ENCODE results near the gene ROPN1B. TPM values are rescaled to one million over a fixed set of nuclear protein-coding genes. Genes with fewer than 3 reads are reported as not detected.
"Not testable (repeated sequence)": the region's sequence is repeated elsewhere in the genome, so short reads cannot be mapped to it uniquely, and the experiment has no call there.

ROPN1B gene
- polyA plus RNA-seq, 3 donors = not detected

DNA sequence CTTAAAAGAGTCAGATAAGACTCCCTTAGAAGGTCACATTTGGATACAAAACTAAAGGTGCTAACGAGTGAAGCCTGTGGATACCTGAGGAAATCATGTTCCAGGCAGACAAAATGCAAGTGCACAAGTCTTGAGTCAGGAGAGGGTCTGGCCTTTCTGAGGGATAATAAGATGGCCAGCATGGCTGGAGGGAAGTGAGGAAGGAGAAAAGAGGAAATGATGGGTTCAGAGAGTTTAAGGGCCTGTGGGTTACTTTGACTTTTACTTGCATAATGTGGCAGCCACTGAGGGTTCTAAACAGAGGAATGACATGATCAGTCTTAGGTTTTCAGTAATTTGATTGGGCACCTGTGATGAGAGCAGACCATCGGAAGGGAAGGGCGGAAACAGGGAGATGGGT lies 3.5 kb upstream of the ROPN1B start:
- no peak overlapping the region for H3K4me3 ChIP-seq (replicated peaks in 1 of 3; ENCODE audit: low read depth in 2 of 3, low read length in 3 of 3)
- intact Hi-C loops (cut with micrococcal nuclease) = no loop called here
- H3K27me3 Mint-ChIP-seq (ENCODE audit: low read depth in 3 of 3) = peaks cover 11 to 19% (median 19%) of the 10 kb centered on the region in 3 donors
- H3K36me3 Mint-ChIP-seq = no peaks in the 10 kb centered on the region
- H3K9me3 Mint-ChIP-seq = peaks cover 0 to 2% (median 0%) of the 10 kb centered on the region in 7 donors
- H3K27me3 ChIP-seq (ENCODE audit: control insufficient read depth in 2 of 2, insufficient read depth in 2 of 2, low read length in 2 of 2) = peaks cover 17 to 22% of the 10 kb centered on the region in 2 donors
- H3K27ac ChIP-seq (ENCODE audit: low read depth in 1 of 2, low read length in 2 of 2) = no peak overlapping the region
- no peaks in the 10 kb centered on the region for H3K9me3 ChIP-seq (replicated peaks in 1 of 2; ENCODE audit: control insufficient read depth in 1 of 2, insufficient read depth in 1 of 2, low read length in 2 of 2)
- peaks cover 2% of the 10 kb centered on the region for H3K4me1 Mint-ChIP-seq
- H3K4me3 Mint-ChIP-seq = no peak overlapping the region
- H3K4me2 ChIP-seq (replicated peaks; ENCODE audit: extremely low read depth, low read length, poor library complexity, severe bottlenecking) = no peak overlapping the region
- DNase-seq = peak in 1 of 3 donors; percentile 1
- H3K4me1 ChIP-seq (ENCODE audit: control insufficient read depth in 1 of 2, insufficient read depth in 2 of 2, low read length in 2 of 2) = peaks cover 0 to 4% of the 10 kb centered on the region in 2 donors
- H3K27ac Mint-ChIP-seq = no peak overlapping the region
- H2AFZ ChIP-seq (ENCODE audit: insufficient read depth, low read depth, low read length, poor library complexity, severe bottlenecking) = no peak overlapping the region
- TF ChIP-seq, protein P1, sequence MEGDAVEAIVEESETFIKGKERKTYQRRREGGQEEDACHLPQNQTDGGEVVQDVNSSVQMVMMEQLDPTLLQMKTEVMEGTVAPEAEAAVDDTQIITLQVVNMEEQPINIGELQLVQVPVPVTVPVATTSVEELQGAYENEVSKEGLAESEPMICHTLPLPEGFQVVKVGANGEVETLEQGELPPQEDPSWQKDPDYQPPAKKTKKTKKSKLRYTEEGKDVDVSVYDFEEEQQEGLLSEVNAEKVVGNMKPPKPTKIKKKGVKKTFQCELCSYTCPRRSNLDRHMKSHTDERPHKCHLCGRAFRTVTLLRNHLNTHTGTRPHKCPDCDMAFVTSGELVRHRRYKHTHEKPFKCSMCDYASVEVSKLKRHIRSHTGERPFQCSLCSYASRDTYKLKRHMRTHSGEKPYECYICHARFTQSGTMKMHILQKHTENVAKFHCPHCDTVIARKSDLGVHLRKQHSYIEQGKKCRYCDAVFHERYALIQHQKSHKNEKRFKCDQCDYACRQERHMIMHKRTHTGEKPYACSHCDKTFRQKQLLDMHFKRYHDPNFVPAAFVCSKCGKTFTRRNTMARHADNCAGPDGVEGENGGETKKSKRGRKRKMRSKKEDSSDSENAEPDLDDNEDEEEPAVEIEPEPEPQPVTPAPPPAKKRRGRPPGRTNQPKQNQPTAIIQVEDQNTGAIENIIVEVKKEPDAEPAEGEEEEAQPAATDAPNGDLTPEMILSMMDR (IDR thresholded peaks at IDR 0.05) = no peak
- no peaks in the 10 kb centered on the region for H4K20me1 ChIP-seq (ENCODE audit: insufficient read depth, low read length)
- WGBS (ENCODE audit: insufficient coverage) = 92% methylated on average over 3 of the region's 3 CpGs
- no peaks in the 10 kb centered on the region for H3K79me2 ChIP-seq (ENCODE audit: insufficient read depth, low read length)
- no peak overlapping the region for H3K9ac ChIP-seq (ENCODE audit: insufficient read depth, low read length, poor library complexity, severe bottlenecking)
- H3K36me3 ChIP-seq (replicated peaks in 1 of 2; ENCODE audit: control insufficient read depth in 1 of 2, insufficient read depth in 2 of 2, low read length in 2 of 2) = no peaks in the 10 kb centered on the region

DNA sequence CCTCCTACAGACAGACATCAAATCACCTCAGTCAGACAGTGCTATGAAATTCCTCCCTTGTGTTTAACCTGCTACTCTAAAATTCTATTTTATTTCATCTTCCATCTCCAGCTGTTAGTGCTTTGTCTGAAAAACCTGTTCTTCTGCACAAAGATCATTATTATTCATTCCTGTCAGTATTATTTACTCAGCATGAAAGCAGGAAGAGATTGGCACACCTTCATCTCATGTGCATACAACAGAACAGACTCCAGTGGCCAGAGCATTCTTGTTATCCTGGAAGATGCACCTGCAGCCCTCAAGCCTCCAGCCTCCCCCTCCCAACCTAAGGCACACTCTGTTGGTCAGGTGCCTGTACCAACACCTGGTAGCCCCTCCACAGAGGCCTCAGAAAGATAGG lies 1.8 kb upstream of the ROPN1B start:
- H3K9ac ChIP-seq (ENCODE audit: insufficient read depth, low read length, poor library complexity, severe bottlenecking) = no peak overlapping the region
- Mint-ChIP-seq H3K27ac (no peak overlapping the region), H3K9me3 (peaks cover 0 to 4% (median 0%) of the 10 kb centered on the region in 7 donors), H3K4me3 (no peak overlapping the region), H3K4me1 (peaks cover 6% of the 10 kb centered on the region), H3K27me3 (ENCODE audit: low read depth in 3 of 3) (peaks cover 26 to 35% (median 29%) of the 10 kb centered on the region in 3 donors), H3K36me3 (no peaks in the 10 kb centered on the region)
- DNase-seq = no peak
- intact Hi-C loops (cut with micrococcal nuclease) = no loop called here
- H3K79me2 ChIP-seq (ENCODE audit: insufficient read depth, low read length) = no peaks in the 10 kb centered on the region
- H4K20me1 ChIP-seq (ENCODE audit: insufficient read depth, low read length) = no peaks in the 10 kb centered on the region
- no peak overlapping the region for H3K27ac ChIP-seq (ENCODE audit: low read depth in 1 of 2, low read length in 2 of 2)
- no peaks in the 10 kb centered on the region for H3K36me3 ChIP-seq (replicated peaks in 1 of 2; ENCODE audit: control insufficient read depth in 1 of 2, insufficient read depth in 2 of 2, low read length in 2 of 2)
- no peak overlapping the region for H3K4me2 ChIP-seq (replicated peaks; ENCODE audit: extremely low read depth, low read length, poor library complexity, severe bottlenecking)
- H2AFZ ChIP-seq (ENCODE audit: insufficient read depth, low read depth, low read length, poor library complexity, severe bottlenecking) = no peak overlapping the region
- TF ChIP-seq, protein P1 (IDR thresholded peaks at IDR 0.05) = no peak
- H3K9me3 ChIP-seq (replicated peaks in 1 of 2; ENCODE audit: control insufficient read depth in 1 of 2, insufficient read depth in 1 of 2, low read length in 2 of 2) = no peaks in the 10 kb centered on the region
- no peak overlapping the region for H3K4me3 ChIP-seq (replicated peaks in 1 of 3; ENCODE audit: low read depth in 2 of 3, low read length in 3 of 3)
- peaks cover 3 to 6% of the 10 kb centered on the region in 2 donors for H3K4me1 ChIP-seq (ENCODE audit: control insufficient read depth in 1 of 2, insufficient read depth in 2 of 2, low read length in 2 of 2)
- H3K27me3 ChIP-seq (ENCODE audit: control insufficient read depth in 2 of 2, insufficient read depth in 2 of 2, low read length in 2 of 2) = peaks cover 34 to 38% of the 10 kb centered on the region in 2 donors

DNA sequence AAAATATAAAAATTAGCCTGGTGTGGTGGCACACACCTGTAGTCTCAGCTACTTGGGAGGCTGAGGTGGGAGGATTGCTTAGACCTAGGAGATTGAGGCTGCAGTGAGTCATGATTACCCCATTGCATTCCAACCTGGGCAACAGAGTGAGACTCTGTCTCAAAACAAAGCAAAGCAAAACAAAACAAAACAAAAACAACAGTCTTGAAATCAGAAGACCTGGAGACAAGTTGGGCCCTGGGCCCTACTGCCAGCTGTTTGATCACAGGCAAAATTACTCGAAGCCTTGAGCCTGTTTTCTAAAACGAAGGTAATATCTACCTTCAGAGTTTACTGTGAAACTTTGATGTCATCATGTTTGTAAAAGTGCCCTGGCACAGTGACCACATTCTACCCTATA lies 857 bp upstream of the ROPN1B start:
- H3K27ac ChIP-seq (ENCODE audit: low read depth in 1 of 2, low read length in 2 of 2); H3K36me3 Mint-ChIP-seq; H4K20me1 ChIP-seq (ENCODE audit: insufficient read depth, low read length); H3K4me3 Mint-ChIP-seq; H3K9ac ChIP-seq (ENCODE audit: insufficient read depth, low read length, poor library complexity, severe bottlenecking); H3K9me3 Mint-ChIP-seq; H3K4me1 ChIP-seq (ENCODE audit: control insufficient read depth in 1 of 2, insufficient read depth in 2 of 2, low read length in 2 of 2); H3K4me2 ChIP-seq (replicated peaks; ENCODE audit: extremely low read depth, low read length, poor library complexity, severe bottlenecking); H3K36me3 ChIP-seq (replicated peaks in 1 of 2; ENCODE audit: control insufficient read depth in 1 of 2, insufficient read depth in 2 of 2, low read length in 2 of 2); H3K27ac Mint-ChIP-seq; H2AFZ ChIP-seq (ENCODE audit: insufficient read depth, low read depth, low read length, poor library complexity, severe bottlenecking); H3K79me2 ChIP-seq (ENCODE audit: insufficient read depth, low read length); H3K4me1 Mint-ChIP-seq; H3K9me3 ChIP-seq (replicated peaks in 1 of 2; ENCODE audit: control insufficient read depth in 1 of 2, insufficient read depth in 1 of 2, low read length in 2 of 2); intact Hi-C loops (cut with micrococcal nuclease); DNase-seq; H3K4me3 ChIP-seq (replicated peaks in 1 of 3; ENCODE audit: low read depth in 2 of 3, low read length in 3 of 3): not testable (repeated sequence)
- WGBS (ENCODE audit: insufficient coverage) = no CpG with 5 or more reads among the region's 2 CpGs
- H3K27me3 Mint-ChIP-seq (ENCODE audit: low read depth in 3 of 3) = peaks cover 29 to 41% (median 36%) of the 10 kb centered on the region in 3 donors
- H3K27me3 ChIP-seq (ENCODE audit: control insufficient read depth in 2 of 2, insufficient read depth in 2 of 2, low read length in 2 of 2) = peaks cover 36 to 38% of the 10 kb centered on the region in 2 donors
